Measurements from ENCODE around the gene MICU2.

Gene MICU2

GRCh38 chr13:21603531-21604448, at the start of gene MICU2:
Gene MICU2, minus strand, starts transcription at chr13:21604170. Its CDS starts 22 bp downstream, at chr13:21604148.
- DNase-seq (ENCODE audit: extremely low spot score, insufficient read length, low read depth): peak; percentile 87
- FAIRE-seq: peak; percentile 95

GRCh38 chr13:21641629-21642028, 37.7 kb upstream of the MICU2 start:
- no peak for DNase-seq (ENCODE audit: extremely low spot score, insufficient read length, low read depth)
- no peak for FAIRE-seq

GRCh38 chr13:21639561-21639960, 35.6 kb upstream of the MICU2 start:
- FAIRE-seq: no peak
- DNase-seq (ENCODE audit: extremely low spot score, insufficient read length, low read depth): no peak

- FAIRE-seq (peak; percentile 80), DNase-seq (ENCODE audit: extremely low spot score, insufficient read length, low read depth) (peak; percentile 9)
Measured at GRCh38 chr13:21638319-21639282, 34.6 kb upstream of the MICU2 start.

- no peak for FAIRE-seq
- DNase-seq (ENCODE audit: extremely low spot score, insufficient read length, low read depth): no peak
Measured at GRCh38 chr13:21637296-21637695, 33.3 kb upstream of the MICU2 start.

- no peak for FAIRE-seq
Measured at GRCh38 chr13:21636656-21637055, 32.7 kb upstream of the MICU2 start.

GRCh38 chr13:21632196-21632595, 28.2 kb upstream of the MICU2 start:
- no peak for DNase-seq (ENCODE audit: extremely low spot score, insufficient read length, low read depth)
- FAIRE-seq: no peak

More at GRCh38 chr13:21636656-21637055, 32.7 kb upstream of the MICU2 start:
- DNase-seq (ENCODE audit: extremely low spot score, insufficient read length, low read depth): no peak

GRCh38 chr13:21625366-21625765, 21.4 kb upstream of the MICU2 start:
- FAIRE-seq (peak; percentile 54), DNase-seq (ENCODE audit: extremely low spot score, insufficient read length, low read depth) (no peak)

- DNase-seq (ENCODE audit: extremely low spot score, insufficient read length, low read depth) (no peak), FAIRE-seq (no peak)
Measured at GRCh38 chr13:21620861-21621260, 16.9 kb upstream of the MICU2 start.

- FAIRE-seq: no peak
- no peak for DNase-seq (ENCODE audit: extremely low spot score, insufficient read length, low read depth)
Measured at GRCh38 chr13:21619633-21620220, 15.8 kb upstream of the MICU2 start.

- no peak for FAIRE-seq
- DNase-seq (ENCODE audit: extremely low spot score, insufficient read length, low read depth): no peak
Measured at GRCh38 chr13:21616880-21617279, 12.9 kb upstream of the MICU2 start.

GRCh38 chr13:21616205-21616866, 12.4 kb upstream of the MICU2 start:
- DNase-seq (ENCODE audit: extremely low spot score, insufficient read length, low read depth): no peak

GRCh38 chr13:21615427-21615826, 11.5 kb upstream of the MICU2 start:
- FAIRE-seq (no peak), DNase-seq (ENCODE audit: extremely low spot score, insufficient read length, low read depth) (no peak)

More at GRCh38 chr13:21616205-21616866, 12.4 kb upstream of the MICU2 start:
- no peak for FAIRE-seq

GRCh38 chr13:21613791-21614190, 9.8 kb upstream of the MICU2 start:
- FAIRE-seq (no peak), DNase-seq (ENCODE audit: extremely low spot score, insufficient read length, low read depth) (no peak)

- FAIRE-seq (no peak), DNase-seq (ENCODE audit: extremely low spot score, insufficient read length, low read depth) (no peak)
Measured at GRCh38 chr13:21611385-21611784, 7.4 kb upstream of the MICU2 start.

- no peak for DNase-seq (ENCODE audit: extremely low spot score, insufficient read length, low read depth)
- FAIRE-seq: no peak
Measured at GRCh38 chr13:21610687-21611086, 6.7 kb upstream of the MICU2 start.

GRCh38 chr13:21608961-21609360, 5.0 kb upstream of the MICU2 start:
- DNase-seq (ENCODE audit: extremely low spot score, insufficient read length, low read depth): no peak
- no peak for FAIRE-seq

GRCh38 chr13:21606796-21607195, 2.8 kb upstream of the MICU2 start:
- FAIRE-seq: no peak
- no peak for DNase-seq (ENCODE audit: extremely low spot score, insufficient read length, low read depth)

GRCh38 chr13:21606251-21606650, 2.3 kb upstream of the MICU2 start:
- DNase-seq (ENCODE audit: extremely low spot score, insufficient read length, low read depth) (no peak), FAIRE-seq (no peak)

- FAIRE-seq: no peak
Measured at GRCh38 chr13:21596722-21597121, 7.2 kb downstream of the MICU2 start.

More at GRCh38 chr13:21596722-21597121, 7.2 kb downstream of the MICU2 start:
- no peak for DNase-seq (ENCODE audit: extremely low spot score, insufficient read length, low read depth)

Data from GM18507 (cell line).